ENCODE data around the gene C15orf40. TPM values are rescaled to one million over a fixed set of nuclear protein-coding genes. Genes with fewer than 3 reads are reported as not detected.

C15orf40 gene
- total RNA-seq, 6 experiments from 2014 or later = 21.1 to 31.5 (median 26.3) TPM

GRCh38 chr15:82966671-82967071, 44.8 kb downstream of the C15orf40 start:
- Mint-ChIP-seq H3K27ac (no peak overlapping the region), H3K36me3 (ENCODE audit: low read depth) (no peaks in the 10 kb centered on the region), H3K9me3 (no peaks in the 10 kb centered on the region)

DNA sequence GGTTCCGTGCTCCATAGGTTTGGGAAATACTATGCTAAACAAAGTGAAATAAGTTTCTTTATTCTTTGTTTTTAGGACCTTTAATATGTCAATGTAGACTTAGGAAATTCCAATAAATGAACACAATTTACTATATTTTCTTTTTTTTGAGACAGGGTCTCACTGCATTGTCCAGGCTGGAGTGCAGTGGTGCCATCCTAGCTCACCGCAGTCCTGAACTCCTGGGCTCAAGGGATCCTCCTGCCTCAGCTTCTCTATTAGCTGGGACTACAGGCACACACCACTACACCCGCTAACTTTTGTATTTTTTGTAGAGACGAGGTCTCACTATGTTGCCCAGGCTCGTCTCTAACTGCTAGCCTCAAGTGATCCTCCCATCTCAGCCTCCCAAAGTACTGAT, 46.5 kb downstream of the C15orf40 start:
- Mint-ChIP-seq H3K36me3 (ENCODE audit: low read depth) (no peaks in the 10 kb centered on the region), H3K4me3 (no peak overlapping the region), H3K9me3 (no peaks in the 10 kb centered on the region), H3K4me1 (ENCODE audit: low read depth) (no peaks in the 10 kb centered on the region; the same call in 1 of the 2 replicates), H3K27me3 (ENCODE audit: insufficient read depth) (peaks cover 19% of the 10 kb centered on the region), H3K27ac (no peak overlapping the region)
- no peak for DNase-seq
- no peak for TF ChIP-seq CTCF (IDR thresholded peaks at IDR 0.05)

More at GRCh38 chr15:82966671-82967071, 44.8 kb downstream of the C15orf40 start:
- peaks cover 12% of the 10 kb centered on the region for H3K27me3 Mint-ChIP-seq (ENCODE audit: insufficient read depth)
- H3K4me3 Mint-ChIP-seq = no peak overlapping the region
- no peak for TF ChIP-seq CTCF (IDR thresholded peaks at IDR 0.05)
- H3K4me1 Mint-ChIP-seq (ENCODE audit: low read depth) = peaks cover 6% of the 10 kb centered on the region; the same call in 1 of the 2 replicates
- no peak for DNase-seq

GRCh38 chr15:82963471-82964341, 47.7 kb downstream of the C15orf40 start:
- H3K9me3 Mint-ChIP-seq = no peaks in the 10 kb centered on the region
- DNase-seq = no peak

DNA sequence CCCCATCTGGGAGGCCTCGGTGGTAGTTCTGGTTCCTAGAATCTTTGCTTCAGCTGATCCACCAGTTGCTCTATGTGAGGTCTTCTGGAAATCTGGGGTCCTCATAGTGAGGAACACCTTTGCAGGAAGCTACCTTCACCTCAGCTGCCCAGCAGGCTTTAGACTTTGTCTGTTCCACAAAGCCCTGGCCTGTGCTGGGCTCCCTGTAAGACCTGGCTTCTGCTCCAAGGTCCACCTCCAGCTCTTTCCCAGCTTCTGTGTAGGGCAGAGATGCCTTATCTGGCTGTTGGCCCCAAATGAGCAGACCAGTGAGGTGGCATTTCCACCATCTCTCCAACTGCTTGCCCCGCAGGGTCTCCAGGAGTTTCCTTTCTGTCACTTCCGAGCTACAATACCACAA, 50.7 kb downstream of the C15orf40 start:
- no peak overlapping the region for H3K4me3 Mint-ChIP-seq
- no peak overlapping the region for H3K27ac Mint-ChIP-seq
- no peak for DNase-seq
- no peaks in the 10 kb centered on the region for H3K9me3 Mint-ChIP-seq
- peaks cover 21% of the 10 kb centered on the region for H3K27me3 Mint-ChIP-seq (ENCODE audit: insufficient read depth)
- H3K4me1 Mint-ChIP-seq (ENCODE audit: low read depth) = no peaks in the 10 kb centered on the region
- no peak for TF ChIP-seq CTCF (IDR thresholded peaks at IDR 0.05)
- H3K36me3 Mint-ChIP-seq (ENCODE audit: low read depth) = no peaks in the 10 kb centered on the region

More at GRCh38 chr15:82963471-82964341, 47.7 kb downstream of the C15orf40 start:
- H3K27me3 Mint-ChIP-seq (ENCODE audit: insufficient read depth) = peaks cover 19% of the 10 kb centered on the region
- TF ChIP-seq CTCF (IDR thresholded peaks at IDR 0.05) = no peak
- no peaks in the 10 kb centered on the region for H3K4me1 Mint-ChIP-seq (ENCODE audit: low read depth)
- no peak overlapping the region for H3K4me3 Mint-ChIP-seq
- H3K36me3 Mint-ChIP-seq (ENCODE audit: low read depth) = no peaks in the 10 kb centered on the region
- H3K27ac Mint-ChIP-seq = no peak overlapping the region

DNA sequence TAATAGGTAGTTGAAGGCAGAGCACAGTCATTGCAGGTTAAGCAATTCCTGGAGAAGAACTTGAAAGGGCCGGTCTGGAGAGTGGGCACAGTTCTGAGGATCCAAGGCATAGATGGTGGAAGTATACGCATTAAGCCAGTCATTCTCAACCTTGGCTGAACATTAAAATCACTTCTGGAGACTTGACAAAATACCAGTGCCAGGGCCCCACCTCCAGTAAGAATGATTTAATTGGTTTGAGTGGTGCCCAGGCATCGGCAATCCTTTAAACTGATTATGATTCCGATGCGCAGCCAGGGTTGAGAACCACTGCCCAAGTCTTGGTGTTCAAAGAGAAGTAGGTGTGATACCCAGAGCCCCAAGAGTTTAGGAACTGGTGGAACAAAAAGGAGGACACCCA, 52.0 kb downstream of the C15orf40 start:
- Mint-ChIP-seq H3K9me3 (no peaks in the 10 kb centered on the region), H3K4me3 (no peak overlapping the region), H3K27me3 (ENCODE audit: insufficient read depth) (peaks cover 21% of the 10 kb centered on the region), H3K27ac (no peak overlapping the region), H3K4me1 (ENCODE audit: low read depth) (no peaks in the 10 kb centered on the region), H3K36me3 (ENCODE audit: low read depth) (no peaks in the 10 kb centered on the region)
- no peak for DNase-seq
- no peak for TF ChIP-seq CTCF (IDR thresholded peaks at IDR 0.05)

All from HFFc6 (cell line).